HepG2 (cell line): ENCODE results near the gene DNAJC5. TPM values are rescaled to one million over a fixed set of nuclear protein-coding genes. Genes with fewer than 3 reads are reported as not detected.

ENCODE experiments used
- AGO1 ChIP-seq: fragments of 200-400 bp; formaldehyde crosslinking; IDR thresholded peaks from 2 replicates; pipeline ENCODE4 v1.6.1; 2017; ENCODE audit warnings: mild to moderate bottlenecking, low read depth, low read length, moderate library complexity; ENCODE audit not compliant: poor library complexity, severe bottlenecking
- EP300 ChIP-seq, 3 experiments: sonication (generic) in 1 of 3; formaldehyde crosslinking in 1 of 3; IDR thresholded peaks; 2 replicates each; pipeline versions ENCODE4 v1.5.1 to v1.6.1; 2011 to 2020; ENCODE audit warnings: low read depth in 2 of 3, low read length in 2 of 3, borderline replicate concordance in 1 of 3, improper control_type of control experiment in 1 of 3, mild to moderate bottlenecking in 1 of 3, missing genetic modification reagents in 1 of 3, moderate library complexity in 1 of 3
- FOXP1 ChIP-seq, 2 experiments: fragments of 450-650 bp in 1 of 2; IDR thresholded peaks; 2 replicates each; pipeline ENCODE4 v1.6.1; 2017 to 2018; ENCODE audit warnings: antibody characterized with exemption in 1 of 2
- POGZ ChIP-seq: sonication (generic); formaldehyde crosslinking; IDR thresholded peaks from 2 replicates; pipeline ENCODE4 v1.4.0; 2020; ENCODE audit warnings: mild to moderate bottlenecking, missing genetic modification reagents
- REPIN1 ChIP-seq: sonication (generic); formaldehyde crosslinking; IDR thresholded peaks from 2 replicates; pipeline ENCODE4 v1.8.0; 2022; ENCODE audit warnings: missing genetic modification reagents, low read depth, mild to moderate bottlenecking, borderline replicate concordance
- REXO4 ChIP-seq: sonication (generic); formaldehyde crosslinking; IDR thresholded peaks from 2 replicates; pipeline ENCODE4 v1.8.0; 2022; ENCODE audit warnings: missing genetic modification reagents, mild to moderate bottlenecking, borderline replicate concordance
- SAP130 ChIP-seq: IDR thresholded peaks from 2 replicates; pipeline ENCODE4 v1.6.1; 2016; ENCODE audit warnings: low read depth
- SOX13 ChIP-seq, 3 experiments: fragments of 450-650 bp in 1 of 3; sonication (generic) in 1 of 3; formaldehyde crosslinking in 1 of 3; IDR thresholded peaks in 2 of 3; conservative IDR thresholded peaks in 1 of 3; 2 replicates each; pipeline versions ENCODE4 v1.5.0 to v1.6.1; 2016 to 2020; ENCODE audit warnings: antibody characterized with exemption in 1 of 3, mild to moderate bottlenecking in 1 of 3, missing compliant biosample characterization in 1 of 3, missing genetic modification reagents in 1 of 3, moderate library complexity in 1 of 3
- TARDBP ChIP-seq: sonication (generic); formaldehyde crosslinking; IDR thresholded peaks from 2 replicates; pipeline ENCODE4 v1.8.0; 2022; ENCODE audit warnings: mild to moderate bottlenecking, missing genetic modification reagents
- TRAFD1 ChIP-seq: sonication (generic); formaldehyde crosslinking; IDR thresholded peaks from 2 replicates; pipeline ENCODE4 v1.5.1; 2020; ENCODE audit warnings: missing genetic modification reagents, mild to moderate bottlenecking, borderline replicate concordance
- YEATS4 ChIP-seq: sonication (generic); formaldehyde crosslinking; IDR thresholded peaks from 2 replicates; pipeline ENCODE4 v1.4.0; 2020; ENCODE audit warnings: missing genetic modification reagents, borderline replicate concordance
- ZBTB3 ChIP-seq: sonication (generic); formaldehyde crosslinking; IDR thresholded peaks from 2 replicates; pipeline ENCODE4 v1.4.0; 2020; ENCODE audit warnings: low read depth, mild to moderate bottlenecking, moderate library complexity, missing genetic modification reagents, borderline replicate concordance
- ZC3H4 ChIP-seq: sonication (generic); formaldehyde crosslinking; IDR thresholded peaks from 2 replicates; pipeline ENCODE4 v1.4.0; 2020; ENCODE audit warnings: missing genetic modification reagents, borderline replicate concordance
- ZGPAT ChIP-seq: IDR thresholded peaks from 2 replicates; pipeline ENCODE4 v1.6.1; 2016; ENCODE audit warnings: mild to moderate bottlenecking
- ZSCAN25 ChIP-seq: sonication (generic); formaldehyde crosslinking; IDR thresholded peaks from 2 replicates; pipeline ENCODE4 v1.8.0; 2022; ENCODE audit warnings: mild to moderate bottlenecking, missing genetic modification reagents
- ZZZ3 ChIP-seq: sonication (generic); formaldehyde crosslinking; IDR thresholded peaks from 2 replicates; pipeline ENCODE4 v1.4.0; 2020; ENCODE audit warnings: missing genetic modification reagents, mild to moderate bottlenecking, borderline replicate concordance
- polyA plus RNA-seq, 8 experiments: library from polyadenylated mRNA; depleted of rRNA in 3 of 8; stranded (reverse) in 7 of 8; unstranded in 1 of 8; fragments of >200 nt; fragmentation: Illumina TruSeq in 4 of 8; extraction: Trizol in 4 of 8; gene quantifications; 2 replicates each; pipeline versions ENCODE4 v1.2.1 to v1.2.3, GENCODE V29; 2011 to 2016; ENCODE audit warnings: low read depth in 4 of 8, missing spikeins in 1 of 8, mixed read lengths in 1 of 8; ENCODE audit not compliant: insufficient read depth in 1 of 8
- total RNA-seq, 5 experiments: library from RNA; depleted of rRNA; stranded (reverse); fragments of >200 nt; fragmentation: Illumina TruSeq; extraction: Trizol; gene quantifications; 2 replicates each; pipeline ENCODE4 v1.2.3, GENCODE V29; 2016; ENCODE audit warnings: low read depth in 1 of 5
- TF ChIP-seq, protein P1 (sequence below): sonication (generic); formaldehyde crosslinking; IDR thresholded peaks from 2 replicates; pipeline ENCODE4 v1.9.0; 2021; ENCODE audit warnings: mild to moderate bottlenecking, missing genetic modification reagents

DNAJC5 gene
- total and polyA plus RNA-seq, 2 of the 13 experiments (the other 11 are each of a cell fraction or from before 2014, with no cell fraction given) = 42.8 to 64.5 TPM

DNA sequence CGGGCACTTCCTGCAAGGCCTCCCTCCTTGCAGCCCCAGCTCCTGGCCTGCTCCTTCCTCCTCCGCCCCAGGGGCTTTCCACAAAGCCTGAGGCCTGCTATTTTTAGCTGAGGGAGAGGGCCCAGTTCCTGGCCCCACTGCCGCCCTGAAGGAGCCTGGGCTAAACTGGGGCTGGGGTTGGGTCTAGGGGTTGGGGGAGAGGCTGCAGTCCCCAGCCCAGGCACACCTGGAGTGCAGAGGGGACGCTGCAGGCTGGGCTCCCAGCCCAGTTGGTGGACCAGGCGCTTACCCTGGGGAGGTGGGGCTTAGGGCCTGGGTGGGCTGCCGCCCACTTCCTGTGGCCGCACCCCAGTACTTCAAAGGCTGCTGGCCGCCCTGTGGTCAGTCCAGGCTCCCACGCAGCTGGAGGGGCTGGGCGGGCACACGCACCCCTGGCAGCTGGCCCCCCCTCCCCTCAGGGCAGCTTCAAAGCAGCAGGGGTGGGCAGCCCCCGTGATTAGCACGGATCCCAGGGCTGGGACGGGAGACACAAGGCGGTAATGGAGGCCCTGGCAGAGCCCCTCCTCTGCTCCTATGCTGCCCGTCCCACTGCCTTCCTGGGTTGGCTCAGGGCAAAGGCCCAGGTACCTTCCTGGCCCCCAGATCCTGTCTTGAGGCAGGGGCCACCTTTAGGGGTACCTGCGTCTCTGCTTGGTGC is 40.7 kb upstream of the DNAJC5 start (continued):
- TF ChIP-seq, protein P1, sequence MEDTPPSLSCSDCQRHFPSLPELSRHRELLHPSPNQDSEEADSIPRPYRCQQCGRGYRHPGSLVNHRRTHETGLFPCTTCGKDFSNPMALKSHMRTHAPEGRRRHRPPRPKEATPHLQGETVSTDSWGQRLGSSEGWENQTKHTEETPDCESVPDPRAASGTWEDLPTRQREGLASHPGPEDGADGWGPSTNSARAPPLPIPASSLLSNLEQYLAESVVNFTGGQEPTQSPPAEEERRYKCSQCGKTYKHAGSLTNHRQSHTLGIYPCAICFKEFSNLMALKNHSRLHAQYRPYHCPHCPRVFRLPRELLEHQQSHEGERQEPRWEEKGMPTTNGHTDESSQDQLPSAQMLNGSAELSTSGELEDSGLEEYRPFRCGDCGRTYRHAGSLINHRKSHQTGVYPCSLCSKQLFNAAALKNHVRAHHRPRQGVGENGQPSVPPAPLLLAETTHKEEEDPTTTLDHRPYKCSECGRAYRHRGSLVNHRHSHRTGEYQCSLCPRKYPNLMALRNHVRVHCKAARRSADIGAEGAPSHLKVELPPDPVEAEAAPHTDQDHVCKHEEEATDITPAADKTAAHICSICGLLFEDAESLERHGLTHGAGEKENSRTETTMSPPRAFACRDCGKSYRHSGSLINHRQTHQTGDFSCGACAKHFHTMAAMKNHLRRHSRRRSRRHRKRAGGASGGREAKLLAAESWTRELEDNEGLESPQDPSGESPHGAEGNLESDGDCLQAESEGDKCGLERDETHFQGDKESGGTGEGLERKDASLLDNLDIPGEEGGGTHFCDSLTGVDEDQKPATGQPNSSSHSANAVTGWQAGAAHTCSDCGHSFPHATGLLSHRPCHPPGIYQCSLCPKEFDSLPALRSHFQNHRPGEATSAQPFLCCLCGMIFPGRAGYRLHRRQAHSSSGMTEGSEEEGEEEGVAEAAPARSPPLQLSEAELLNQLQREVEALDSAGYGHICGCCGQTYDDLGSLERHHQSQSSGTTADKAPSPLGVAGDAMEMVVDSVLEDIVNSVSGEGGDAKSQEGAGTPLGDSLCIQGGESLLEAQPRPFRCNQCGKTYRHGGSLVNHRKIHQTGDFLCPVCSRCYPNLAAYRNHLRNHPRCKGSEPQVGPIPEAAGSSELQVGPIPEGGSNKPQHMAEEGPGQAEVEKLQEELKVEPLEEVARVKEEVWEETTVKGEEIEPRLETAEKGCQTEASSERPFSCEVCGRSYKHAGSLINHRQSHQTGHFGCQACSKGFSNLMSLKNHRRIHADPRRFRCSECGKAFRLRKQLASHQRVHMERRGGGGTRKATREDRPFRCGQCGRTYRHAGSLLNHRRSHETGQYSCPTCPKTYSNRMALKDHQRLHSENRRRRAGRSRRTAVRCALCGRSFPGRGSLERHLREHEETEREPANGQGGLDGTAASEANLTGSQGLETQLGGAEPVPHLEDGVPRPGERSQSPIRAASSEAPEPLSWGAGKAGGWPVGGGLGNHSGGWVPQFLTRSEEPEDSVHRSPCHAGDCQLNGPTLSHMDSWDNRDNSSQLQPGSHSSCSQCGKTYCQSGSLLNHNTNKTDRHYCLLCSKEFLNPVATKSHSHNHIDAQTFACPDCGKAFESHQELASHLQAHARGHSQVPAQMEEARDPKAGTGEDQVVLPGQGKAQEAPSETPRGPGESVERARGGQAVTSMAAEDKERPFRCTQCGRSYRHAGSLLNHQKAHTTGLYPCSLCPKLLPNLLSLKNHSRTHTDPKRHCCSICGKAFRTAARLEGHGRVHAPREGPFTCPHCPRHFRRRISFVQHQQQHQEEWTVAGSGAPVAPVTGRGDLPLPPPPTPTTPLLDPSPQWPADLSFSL (CRISPR knock-in tag) = peak; percentile 43; the same call in 1 of the 2 replicates
- TF ChIP-seq TRAFD1 (CRISPR knock-in tag) (no peak), ZZZ3 (CRISPR knock-in tag) (0 out of 2 replicates have a peak, but pooled peaks have one; percentile 58), POGZ (CRISPR knock-in tag) (0 out of 2 replicates have a peak, but pooled peaks have one; percentile 35), REXO4 (0 out of 2 replicates have a peak, but pooled peaks have one; percentile 33), ZSCAN25 (CRISPR knock-in tag) (peak; percentile 67), ZC3H4 (CRISPR knock-in tag) (peak; percentile 86; the same call in 1 of the 2 replicates), TARDBP (CRISPR knock-in tag) (peak; percentile 58; the same call in 1 of the 2 replicates), ZGPAT (CRISPR knock-in tag) (peak; percentile 38; the same call in 1 of the 2 replicates), YEATS4 (CRISPR knock-in tag) (peak; percentile 72; the same call in 1 of the 2 replicates), FOXP1 (IDR thresholded peaks at IDR 0.05) (no peak), FOXP1 (CRISPR knock-in tag; IDR thresholded peaks at IDR 0.05) (no peak), REPIN1 (CRISPR knock-in tag) (0 out of 2 replicates have a peak, but pooled peaks have one; percentile 15), ZBTB3 (CRISPR knock-in tag) (no peak), SAP130 (CRISPR knock-in tag) (peak; percentile 49), SOX13 (IDR thresholded peaks at IDR 0.05) (0 out of 2 replicates have a peak, but pooled peaks have one; percentile 19), SOX13 (CRISPR knock-in tag; conservative IDR thresholded peaks at IDR 0.05 in 1 of 2, IDR thresholded peaks at IDR 0.05 in 1 of 2) (peak in 1 of 2 experiments; percentile 49; a peak in 2 of 4 replicates), EP300 (IDR thresholded peaks at IDR 0.05; ENCODE audit: low read depth in 2 of 2, low read length in 2 of 2) (no peak), EP300 (CRISPR knock-in tag; IDR thresholded peaks at IDR 0.05; ENCODE audit: borderline replicate concordance) (peak; percentile 55; the same call in 1 of the 2 replicates), AGO1 (peak; percentile 52)
